NCI-H146 treated with DMSO at 0.1 percent for 48 hours (cell line): ENCODE data around the gene ITSN2.

Experiments used
- DNase-seq: peaks from one replicate; lab custom pipeline; 2025; ENCODE audit not compliant: unreplicated experiment; lab: John Stamatoyannopoulos, UW

Gene ITSN2

DNA sequence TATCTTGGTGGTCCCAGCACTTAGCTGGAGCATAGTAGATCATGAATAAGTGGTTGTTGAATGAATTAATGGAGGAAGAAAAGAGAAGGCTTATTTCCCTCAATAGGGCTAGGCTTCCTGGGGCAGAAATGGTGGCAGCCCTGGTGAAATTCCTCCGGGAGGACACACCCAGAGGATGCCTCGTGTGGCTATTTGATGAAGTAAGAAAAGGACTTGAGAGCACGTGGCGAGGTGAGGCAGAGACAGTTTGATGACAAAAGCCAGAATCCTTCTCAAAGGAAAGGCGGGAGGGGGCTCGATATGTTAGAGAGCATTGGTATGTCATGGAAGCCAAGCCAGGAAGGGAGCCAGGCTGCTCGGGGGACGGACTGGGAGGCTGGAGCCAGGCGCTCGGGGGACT, 170.8 kb downstream of the ITSN2 start:
- DNase-seq = no peak

DNA sequence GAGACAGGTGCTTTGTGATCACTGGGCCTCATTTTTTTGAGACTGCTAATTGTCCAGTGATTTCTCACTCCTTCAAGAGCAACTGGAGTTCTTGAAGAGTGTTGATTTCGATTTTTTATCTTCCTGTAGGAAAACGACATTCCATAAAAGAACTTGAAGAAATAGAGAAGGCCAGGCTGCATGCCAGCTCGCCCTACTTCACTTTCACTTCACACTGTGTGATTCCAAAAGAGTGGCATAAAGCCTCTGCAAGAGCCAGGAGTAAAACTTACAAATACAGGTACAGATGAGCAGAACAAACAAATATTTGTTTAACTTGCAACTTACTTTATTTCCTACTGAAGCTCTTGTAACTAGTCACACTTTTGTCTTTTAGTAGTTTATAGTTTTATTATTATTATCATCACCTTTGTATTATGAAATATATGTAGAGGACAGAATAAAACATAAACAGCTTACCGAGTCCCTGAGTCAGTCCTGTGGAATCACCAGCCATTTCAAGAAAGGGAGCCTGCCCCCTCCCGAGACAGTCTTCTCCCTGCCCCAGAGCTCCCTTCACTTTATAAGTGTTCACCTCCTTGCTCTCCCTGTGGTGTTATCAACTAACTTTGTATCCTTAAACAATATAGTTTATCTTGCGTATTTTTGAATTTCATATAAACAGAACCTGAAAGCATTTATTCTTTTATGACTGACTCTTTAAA, 176.8 kb downstream of the ITSN2 start:
- no peak for DNase-seq

DNA sequence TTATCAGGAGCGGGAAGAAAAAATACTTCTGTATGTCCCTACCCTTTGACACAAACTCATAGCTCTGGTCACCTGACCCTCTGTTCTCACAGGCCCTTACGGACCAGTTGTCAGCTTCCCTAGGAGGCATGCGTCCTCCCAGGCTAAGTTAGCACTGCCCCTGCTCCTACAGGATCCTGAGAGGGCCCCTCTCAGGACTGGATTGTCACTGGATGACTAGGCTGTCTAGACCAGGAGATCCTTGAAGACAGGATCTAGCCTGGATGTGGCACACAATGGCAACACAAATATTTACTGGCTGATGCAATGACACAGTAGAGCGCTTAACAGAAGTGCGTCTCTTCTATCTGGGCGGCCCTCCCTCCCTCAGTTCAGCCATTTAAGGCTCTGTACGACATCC, 177.8 kb downstream of the ITSN2 start:
- no peak for DNase-seq

DNA sequence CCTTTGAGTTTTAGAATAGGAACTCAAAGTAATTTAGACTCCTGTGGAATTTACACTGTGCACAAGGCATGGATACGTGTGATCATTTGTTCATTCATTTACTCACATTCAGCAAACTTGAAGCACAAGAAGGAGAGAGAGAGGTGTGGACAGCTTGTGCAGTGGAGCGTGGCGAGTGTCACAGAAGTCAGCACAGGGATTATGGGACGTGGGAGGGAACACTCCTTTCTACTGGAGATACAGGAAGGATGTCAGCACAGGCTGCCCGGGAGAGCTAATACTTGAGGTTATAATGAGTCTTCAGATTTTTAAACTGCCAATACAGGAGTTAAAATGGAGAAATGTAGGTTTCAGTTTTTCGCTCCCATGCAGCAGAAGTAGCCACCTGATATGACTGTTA, 178.5 kb downstream of the ITSN2 start:
- no peak for DNase-seq

GRCh38 chr2:24179683-24180082, 180.7 kb downstream of the ITSN2 start:
- DNase-seq = no peak

DNA sequence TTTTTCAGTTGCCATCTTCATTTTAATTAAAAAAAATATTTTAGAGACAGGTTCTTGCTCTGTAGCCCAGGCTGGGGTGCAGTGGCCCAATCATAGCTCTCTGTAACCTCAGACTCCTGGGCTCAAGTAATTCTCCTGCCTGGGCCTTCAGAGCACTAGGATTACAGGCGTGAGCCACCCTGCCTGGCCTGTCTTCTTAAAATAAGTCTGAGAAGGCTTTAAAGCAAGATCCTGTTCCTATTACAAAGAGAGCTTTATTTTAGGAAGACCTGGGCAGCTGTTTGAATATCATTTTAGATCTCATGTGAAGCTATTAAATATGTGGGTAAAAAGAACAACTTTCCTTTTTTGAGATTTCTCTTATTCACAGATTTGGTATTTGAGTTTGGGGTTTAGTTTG, 184.0 kb downstream of the ITSN2 start:
- DNase-seq = no peak

DNA sequence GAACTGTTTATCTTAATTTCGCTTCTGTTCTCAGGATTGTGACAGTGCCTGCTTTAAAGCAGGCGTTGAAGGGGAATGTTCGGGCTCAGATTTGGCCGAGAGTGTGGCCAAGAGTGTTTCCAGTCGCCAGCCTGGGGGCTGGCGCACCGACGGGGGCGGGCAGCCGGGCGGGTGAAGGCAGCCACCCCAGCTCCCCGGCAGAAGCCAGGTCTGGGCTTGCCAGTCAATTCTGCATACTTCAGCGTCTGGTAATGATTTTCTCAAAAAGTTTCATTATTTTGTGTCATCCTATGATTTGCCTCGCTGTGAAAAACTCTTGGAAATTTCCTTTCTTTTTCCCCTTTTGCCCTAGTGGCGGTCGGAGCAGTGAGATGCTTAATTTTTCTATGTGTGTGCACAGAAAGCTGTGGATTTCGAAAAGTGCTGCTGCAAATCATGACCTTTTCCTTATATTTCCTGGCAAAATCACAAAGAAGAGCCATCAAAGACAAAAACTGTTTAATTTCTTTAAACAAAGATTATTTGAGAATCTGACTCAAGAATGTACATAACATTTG, 184.6 kb downstream of the ITSN2 start:
- DNase-seq = no peak

DNA sequence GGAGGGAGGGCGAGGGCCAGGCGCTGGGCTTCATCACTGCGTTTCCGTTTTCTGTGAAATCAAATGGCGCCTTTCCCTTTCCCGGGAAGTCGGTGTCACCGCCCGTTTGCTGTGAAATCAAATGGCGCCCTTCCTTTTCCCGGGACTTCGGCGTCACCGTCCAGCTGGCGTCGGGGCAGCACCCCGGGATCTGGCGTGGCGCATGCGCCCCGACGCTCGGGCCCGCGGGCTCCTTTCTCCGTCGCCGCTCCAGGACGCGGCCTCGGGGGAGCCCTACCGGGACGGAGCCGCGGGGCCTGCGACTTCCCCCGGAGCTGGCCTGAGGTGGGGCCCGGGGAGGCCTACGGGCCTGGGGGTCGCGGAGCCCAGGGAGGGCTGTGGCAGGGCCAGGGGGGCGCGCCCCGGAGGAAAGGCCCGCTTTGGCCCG, 185.5 kb downstream of the ITSN2 start, which contains the start of gene FAM228A:
Gene FAM228A (plus strand): TSS at position 203 of the 427 bp plus-strand sequence. CDS start 428 bp downstream, outside the sequence.
- no peak for DNase-seq

DNA sequence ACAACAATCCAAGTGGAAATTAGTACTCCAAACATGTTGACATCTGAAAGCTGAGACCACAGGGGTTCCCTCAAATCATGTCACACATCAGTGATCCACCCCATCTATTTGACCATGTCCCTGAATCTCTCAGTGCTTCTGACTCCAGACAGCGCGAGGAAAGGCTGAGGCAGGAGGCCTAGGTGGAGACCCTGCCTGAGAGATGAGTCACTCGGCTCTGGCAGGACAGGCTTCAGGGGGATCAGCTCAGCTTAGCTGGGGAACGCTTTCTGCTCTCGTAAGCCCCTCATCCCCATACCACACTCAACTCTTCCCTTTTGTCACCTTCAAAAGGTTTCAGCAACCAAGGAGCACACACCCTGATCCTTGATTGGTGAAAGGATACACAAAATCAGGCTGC, 191.3 kb downstream of the ITSN2 start:
- no peak for DNase-seq

GRCh38 chr2:24164416-24164973, 195.8 kb downstream of the ITSN2 start:
- peak; percentile 9 for DNase-seq

DNA sequence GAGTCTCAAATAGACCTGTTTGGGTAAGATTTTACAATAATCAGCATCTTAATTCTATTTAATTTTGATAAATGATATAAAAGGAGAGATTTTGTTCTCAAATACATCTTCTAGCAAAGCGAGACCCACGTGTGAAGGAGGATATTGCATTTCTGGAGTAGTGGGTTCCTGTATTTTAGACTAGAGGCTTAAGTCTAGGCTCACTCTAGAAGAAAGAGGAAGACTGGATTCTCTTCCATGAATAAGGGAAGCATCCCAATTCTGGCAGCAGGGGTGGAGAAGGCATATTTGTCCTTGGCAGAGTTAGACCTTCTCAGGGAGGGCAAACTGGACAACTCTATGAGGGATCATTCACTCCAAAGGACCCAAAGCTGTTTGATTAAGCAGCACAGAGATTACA, 196.7 kb downstream of the ITSN2 start:
- DNase-seq = no peak

DNA sequence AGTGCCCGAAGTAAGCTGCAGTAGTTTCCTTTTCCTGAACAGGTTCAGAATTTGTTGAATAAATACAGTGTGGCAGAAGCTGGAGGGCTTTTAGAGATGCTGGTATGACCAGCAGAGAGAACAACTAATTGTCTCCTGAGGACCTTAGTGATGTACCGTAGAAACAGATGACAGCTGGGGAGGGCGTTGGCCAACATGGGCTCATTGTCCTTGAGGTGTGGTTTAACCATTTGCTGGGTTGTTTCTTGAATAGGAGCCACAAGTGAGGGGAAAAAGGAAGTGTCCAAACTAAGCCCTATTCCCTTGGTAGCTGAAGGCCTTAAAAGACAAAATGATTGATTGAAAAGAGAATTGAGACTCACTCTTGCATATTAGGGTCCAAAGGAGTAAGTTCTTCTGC, 197.2 kb downstream of the ITSN2 start:
- DNase-seq = no peak

GRCh38 chr2:24162494-24162893, 197.8 kb downstream of the ITSN2 start:
- no peak for DNase-seq

GRCh38 chr2:24160761-24161160, 199.6 kb downstream of the ITSN2 start:
- DNase-seq = no peak

- no peak for DNase-seq
Observed at GRCh38 chr2:24159708-24160107, 200.6 kb downstream of the ITSN2 start.

DNA sequence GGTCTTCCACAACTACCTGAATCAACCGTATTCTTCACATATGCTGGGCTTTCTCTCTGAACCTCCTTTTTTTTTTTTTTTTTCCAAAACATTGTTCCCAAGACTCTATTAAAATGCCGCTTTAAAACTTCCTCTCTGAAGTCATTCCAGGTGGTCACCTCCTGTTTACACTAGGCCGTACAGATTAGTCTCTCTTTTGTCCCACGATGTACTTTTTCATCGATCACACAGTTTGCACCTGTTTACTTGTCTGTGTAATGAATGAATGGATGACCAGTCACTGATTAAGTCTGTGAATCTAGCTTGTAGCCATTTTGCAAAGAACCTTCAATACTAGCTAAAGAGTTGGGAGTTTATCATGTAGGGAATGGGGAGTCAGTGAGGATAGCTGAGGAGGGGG, 202.2 kb downstream of the ITSN2 start:
- peak; percentile 80 for DNase-seq

- no peak for DNase-seq
Observed at GRCh38 chr2:24153478-24153877, 206.9 kb downstream of the ITSN2 start.
